ENCODE measurements around the gene TTC7B. TPM values are rescaled to one million over a fixed set of nuclear protein-coding genes. Genes with fewer than 3 reads are reported as not detected.

Gene TTC7B
- total RNA-seq, 1 experiment from 2014 or later, result 70.6 TPM

DNA sequence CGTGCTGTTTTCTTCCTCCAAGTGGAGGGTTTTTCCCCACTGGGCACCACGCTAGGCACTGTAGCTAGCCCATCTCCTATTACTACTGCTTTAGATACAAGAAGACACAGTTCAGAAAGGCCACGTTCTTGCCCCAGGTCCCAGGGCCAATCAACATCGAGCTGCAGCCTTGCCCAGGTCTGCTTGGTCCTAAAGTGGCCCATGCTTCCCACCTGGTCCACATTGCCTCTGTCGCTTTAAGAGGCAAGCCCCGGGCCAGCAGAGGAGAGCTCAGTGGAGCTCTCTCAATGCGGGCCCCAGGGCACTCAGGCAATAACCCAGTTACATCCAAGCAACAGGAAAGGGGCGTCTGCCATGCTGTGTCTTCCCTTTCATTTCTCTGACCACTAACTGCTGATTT is 271.3 kb downstream of the TTC7B start:
- Histone ChIP-seq H3K4me2 (ENCODE audit: low read length) (no peak overlapping the region), H3K79me2 (ENCODE audit: insufficient read depth, low read length) (no peaks in the 10 kb centered on the region), H3K4me1 (ENCODE audit: control insufficient read depth in 1 of 2, insufficient read depth in 2 of 2, low read length in 2 of 2) (no peaks in the 10 kb centered on the region), H3K36me3 (ENCODE audit: control insufficient read depth in 1 of 2, insufficient read depth in 2 of 2, low read length in 2 of 2) (no peaks in the 10 kb centered on the region), H4K20me1 (ENCODE audit: insufficient read depth) (no peaks in the 10 kb centered on the region), H3K27me3 (ENCODE audit: insufficient read depth, low read length) (no peaks in the 10 kb centered on the region), H2AFZ (ENCODE audit: low read depth, low read length, poor library complexity, severe bottlenecking) (no peak overlapping the region), H3K4me3 (replicated peaks in 1 of 2; ENCODE audit: low read depth in 1 of 2, low read length in 2 of 2) (no peak overlapping the region), H3K9me3 (ENCODE audit: control insufficient read depth in 1 of 2, insufficient read depth in 1 of 2, low read depth in 1 of 2, low read length in 2 of 2) (no peaks in the 10 kb centered on the region), H3K9me2 (ENCODE audit: insufficient read depth) (no peaks in the 10 kb centered on the region), H3K27ac (ENCODE audit: low read depth, low read length) (no peak overlapping the region), H3K9ac (ENCODE audit: low read length) (no peak overlapping the region)
- CTCF ChIA-PET, result no interaction called here
- intact Hi-C loops (cut with micrococcal nuclease), result no loop called here
- POLR2A ChIA-PET, result no interaction called here
- TF ChIP-seq ZFX (IDR thresholded peaks at IDR 0.05), result no peak
- no peak for TF ChIP-seq CEBPB (IDR thresholded peaks at IDR 0.05; ENCODE audit: low read depth)
- TF ChIP-seq ELF1 (IDR thresholded peaks at IDR 0.05; ENCODE audit: borderline replicate concordance, low read depth), result no peak
- TF ChIP-seq RAD21 (IDR thresholded peaks at IDR 0.05; ENCODE audit: low read depth), result no peak
- TF ChIP-seq REST (IDR thresholded peaks at IDR 0.05; ENCODE audit: low read depth), result no peak
- no peak for TF ChIP-seq SIN3A (IDR thresholded peaks at IDR 0.05; ENCODE audit: low read depth)
- no peak for TF ChIP-seq EGR1 (IDR thresholded peaks at IDR 0.05; ENCODE audit: low read depth)
- TF ChIP-seq FOSL1 (IDR thresholded peaks at IDR 0.05; ENCODE audit: low read depth), result no peak
- TF ChIP-seq, protein P1, sequence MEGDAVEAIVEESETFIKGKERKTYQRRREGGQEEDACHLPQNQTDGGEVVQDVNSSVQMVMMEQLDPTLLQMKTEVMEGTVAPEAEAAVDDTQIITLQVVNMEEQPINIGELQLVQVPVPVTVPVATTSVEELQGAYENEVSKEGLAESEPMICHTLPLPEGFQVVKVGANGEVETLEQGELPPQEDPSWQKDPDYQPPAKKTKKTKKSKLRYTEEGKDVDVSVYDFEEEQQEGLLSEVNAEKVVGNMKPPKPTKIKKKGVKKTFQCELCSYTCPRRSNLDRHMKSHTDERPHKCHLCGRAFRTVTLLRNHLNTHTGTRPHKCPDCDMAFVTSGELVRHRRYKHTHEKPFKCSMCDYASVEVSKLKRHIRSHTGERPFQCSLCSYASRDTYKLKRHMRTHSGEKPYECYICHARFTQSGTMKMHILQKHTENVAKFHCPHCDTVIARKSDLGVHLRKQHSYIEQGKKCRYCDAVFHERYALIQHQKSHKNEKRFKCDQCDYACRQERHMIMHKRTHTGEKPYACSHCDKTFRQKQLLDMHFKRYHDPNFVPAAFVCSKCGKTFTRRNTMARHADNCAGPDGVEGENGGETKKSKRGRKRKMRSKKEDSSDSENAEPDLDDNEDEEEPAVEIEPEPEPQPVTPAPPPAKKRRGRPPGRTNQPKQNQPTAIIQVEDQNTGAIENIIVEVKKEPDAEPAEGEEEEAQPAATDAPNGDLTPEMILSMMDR (IDR thresholded peaks at IDR 0.05 in 2 of 3, conservative IDR thresholded peaks at IDR 0.05 in 1 of 3; ENCODE audit: borderline replicate concordance in 1 of 3, insufficient read depth in 1 of 3, low read depth in 2 of 3, low read length in 2 of 3), result no peak
- no peak for TF ChIP-seq EZH2 (IDR thresholded peaks at IDR 0.05)
- no peak for TF ChIP-seq JUND (IDR thresholded peaks at IDR 0.05)
- no peak for TF ChIP-seq EZH2phosphoT487 (IDR thresholded peaks at IDR 0.05; ENCODE audit: borderline replicate concordance)
- DNase-seq (ENCODE audit: low read depth, low spot score) (no peak), ATAC-seq (no peak)
- RAD21 ChIA-PET (ENCODE audit: low non-redundant PET in 1 of 2, low total read pairs in 2 of 2, uncharacterized antibody in 2 of 2, unreplicated experiment in 2 of 2), result no interaction called here
- no TSS peak for BruUV-seq (replicated peaks)
